ENCODE results near the gene MMP15. TPM values are rescaled to one million over a fixed set of nuclear protein-coding genes. Genes with fewer than 3 reads are reported as not detected.
A peak's percentile ranks its signal among the peaks of the same experiment; 100 is the strongest.

Gene MMP15
- total RNA-seq, 4 donors from 2014 or later = 2.9 to 6.5 (median 4.5) TPM

DNA sequence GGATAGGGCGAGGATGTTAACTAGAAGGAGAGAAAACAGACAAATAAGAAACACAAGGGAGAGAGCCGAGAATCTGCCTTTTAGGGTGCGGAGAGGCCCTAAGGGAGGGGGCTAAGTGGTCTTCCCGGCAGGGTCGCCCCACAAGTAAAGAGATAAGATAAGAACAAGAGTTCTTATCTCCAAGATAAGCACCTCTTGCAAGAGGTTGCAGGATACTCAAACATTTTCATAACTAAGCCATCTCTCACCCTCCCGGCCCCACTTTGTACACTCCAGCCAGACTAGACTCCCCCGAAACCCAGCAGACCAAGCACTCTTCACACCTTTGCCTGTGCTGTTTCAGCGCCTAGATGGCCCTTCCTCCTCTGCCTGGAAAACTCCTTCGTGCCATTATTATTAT is 39.4 kb upstream of the MMP15 start:
- DNase-seq = no peak
- intact Hi-C loops (cut with DNase I) = no loop called here
- Histone ChIP-seq H3K4me1 (peaks cover 16 to 38% (median 24%) of the 10 kb centered on the region in 3 donors), H3K4me3 (peak overlapping the region in 1 of 4 donors; percentile 79), H3K27me3 (peaks cover 0 to 4% (median 0%) of the 10 kb centered on the region in 4 donors), H3K9me3 (no peaks in the 10 kb centered on the region), H3K27ac (no peak overlapping the region), H3K36me3 (no peaks in the 10 kb centered on the region)
- TF ChIP-seq POLR2A (IDR thresholded peaks at IDR 0.05) = no peak
- TF ChIP-seq, protein P1, sequence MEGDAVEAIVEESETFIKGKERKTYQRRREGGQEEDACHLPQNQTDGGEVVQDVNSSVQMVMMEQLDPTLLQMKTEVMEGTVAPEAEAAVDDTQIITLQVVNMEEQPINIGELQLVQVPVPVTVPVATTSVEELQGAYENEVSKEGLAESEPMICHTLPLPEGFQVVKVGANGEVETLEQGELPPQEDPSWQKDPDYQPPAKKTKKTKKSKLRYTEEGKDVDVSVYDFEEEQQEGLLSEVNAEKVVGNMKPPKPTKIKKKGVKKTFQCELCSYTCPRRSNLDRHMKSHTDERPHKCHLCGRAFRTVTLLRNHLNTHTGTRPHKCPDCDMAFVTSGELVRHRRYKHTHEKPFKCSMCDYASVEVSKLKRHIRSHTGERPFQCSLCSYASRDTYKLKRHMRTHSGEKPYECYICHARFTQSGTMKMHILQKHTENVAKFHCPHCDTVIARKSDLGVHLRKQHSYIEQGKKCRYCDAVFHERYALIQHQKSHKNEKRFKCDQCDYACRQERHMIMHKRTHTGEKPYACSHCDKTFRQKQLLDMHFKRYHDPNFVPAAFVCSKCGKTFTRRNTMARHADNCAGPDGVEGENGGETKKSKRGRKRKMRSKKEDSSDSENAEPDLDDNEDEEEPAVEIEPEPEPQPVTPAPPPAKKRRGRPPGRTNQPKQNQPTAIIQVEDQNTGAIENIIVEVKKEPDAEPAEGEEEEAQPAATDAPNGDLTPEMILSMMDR (IDR thresholded peaks at IDR 0.05) = no peak
- 74 to 79% methylated on average over 9 of the region's 9 CpGs for WGBS, 2 donors

DNA sequence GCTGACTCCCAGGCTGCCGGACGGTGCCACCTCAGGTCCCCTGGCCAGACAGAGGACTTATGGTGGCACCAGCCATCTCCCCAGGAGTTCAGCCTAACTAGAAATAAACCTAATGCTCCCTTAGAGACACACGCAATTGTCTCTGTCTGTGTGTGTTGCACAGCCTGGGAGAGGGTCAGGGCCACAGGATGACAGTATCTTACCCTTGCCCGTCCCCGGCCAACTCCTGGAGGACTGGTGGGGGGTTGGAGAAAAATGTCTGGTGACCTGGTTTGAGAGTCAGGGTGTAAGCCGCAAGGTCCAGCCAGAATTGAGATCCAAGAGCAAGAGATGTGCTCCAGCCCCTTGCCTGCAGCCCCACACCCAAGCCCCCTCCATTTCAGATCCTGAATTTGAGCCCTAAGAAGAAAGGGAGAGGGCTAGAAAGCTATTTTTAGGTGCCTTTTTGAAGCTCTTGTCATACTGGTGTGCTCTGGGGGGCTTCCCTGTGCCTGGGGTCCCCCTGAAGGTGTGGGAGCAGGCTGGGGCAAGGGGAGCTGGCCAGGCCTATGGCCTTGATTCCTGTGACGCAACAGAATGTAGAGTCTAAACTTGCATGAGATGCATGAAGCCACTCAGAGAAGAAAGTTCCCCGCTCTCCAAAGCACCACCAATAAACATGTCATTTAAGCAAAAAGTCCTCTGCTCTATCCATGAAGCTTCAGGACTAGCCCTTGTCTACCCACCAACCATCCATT is 37.9 kb upstream of the MMP15 start:
- DNase-seq = no peak
- TF ChIP-seq, protein P1 (IDR thresholded peaks at IDR 0.05) = no peak
- TF ChIP-seq POLR2A (IDR thresholded peaks at IDR 0.05) = no peak

DNA sequence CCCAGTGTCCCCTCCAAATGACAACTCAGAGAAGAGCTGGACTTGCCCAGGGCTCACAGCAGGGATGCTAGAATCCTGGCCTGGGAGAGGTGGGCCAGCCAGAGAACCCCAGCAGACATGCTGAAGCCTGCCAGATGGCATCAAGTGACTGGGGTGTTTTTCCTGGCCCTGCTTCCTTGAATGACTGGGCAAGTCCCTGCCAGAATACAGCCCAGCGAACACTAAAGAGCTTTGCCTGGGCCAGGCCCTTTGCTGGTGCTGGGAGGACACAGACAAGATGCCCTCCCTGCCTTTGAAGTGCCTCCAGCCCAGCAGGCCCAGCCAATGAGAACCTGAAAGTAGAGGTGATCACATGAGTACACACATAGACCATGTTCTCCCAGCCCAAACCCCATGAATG is 36.6 kb upstream of the MMP15 start:
- H3K27ac ChIP-seq = peak overlapping the region in 3 of 4 donors; percentile 21 to 46 (median 42)
- no peak for DNase-seq
- intact Hi-C loops (cut with DNase I) = no loop called here

More for the DNA sequence above, 37.9 kb upstream of the MMP15 start:
- intact Hi-C loops (cut with DNase I) = no loop called here
- H3K36me3 ChIP-seq = no peaks in the 10 kb centered on the region
- peaks cover 0 to 4% (median 0%) of the 10 kb centered on the region in 4 donors for H3K27me3 ChIP-seq
- 92 to 98% methylated on average over 6 of the region's 8 CpGs for WGBS, 2 donors
- H3K4me1 ChIP-seq = peaks cover 16 to 42% (median 24%) of the 10 kb centered on the region in 3 donors
- no peaks in the 10 kb centered on the region for H3K9me3 ChIP-seq
- no peak overlapping the region for H3K27ac ChIP-seq
- no peak overlapping the region for H3K4me3 ChIP-seq

DNA sequence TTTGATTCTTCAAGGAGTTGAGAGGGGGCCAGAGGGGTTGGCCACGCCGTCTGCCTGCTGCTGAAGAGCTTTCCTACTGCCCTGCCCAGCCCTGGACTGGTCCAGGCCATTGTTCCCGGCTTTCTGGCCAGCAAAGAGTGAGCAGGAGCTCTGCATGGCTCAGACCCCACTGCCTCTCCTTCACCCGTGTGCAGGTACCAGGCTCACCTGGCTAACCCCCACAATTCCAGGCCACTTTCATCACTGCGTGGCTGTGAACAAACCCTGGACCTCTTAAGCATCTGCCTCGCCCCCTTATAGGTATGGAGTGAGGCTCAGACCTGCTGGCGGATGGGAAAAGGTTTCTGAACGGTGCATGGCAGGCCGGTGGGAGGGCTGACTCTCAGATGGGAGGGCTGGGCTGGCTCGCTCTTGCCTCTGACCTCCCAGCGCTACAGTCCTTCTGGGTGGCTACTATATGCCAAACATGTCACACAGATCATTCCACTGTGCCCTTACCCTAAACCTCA is 33.9 kb upstream of the MMP15 start:
- DNase-seq = no peak

More for the DNA sequence above, 36.6 kb upstream of the MMP15 start:
- peaks cover 0 to 6% (median 0%) of the 10 kb centered on the region in 3 donors for H3K36me3 ChIP-seq
- TF ChIP-seq, protein P1 (IDR thresholded peaks at IDR 0.05) = no peak
- TF ChIP-seq POLR2A (IDR thresholded peaks at IDR 0.05) = no peak
- H3K9me3 ChIP-seq = no peaks in the 10 kb centered on the region
- H3K27me3 ChIP-seq = peaks cover 0 to 4% (median 0%) of the 10 kb centered on the region in 4 donors
- H3K4me1 ChIP-seq = peaks cover 16 to 55% (median 32%) of the 10 kb centered on the region in 3 donors
- no peak overlapping the region for H3K4me3 ChIP-seq
- WGBS, 2 donors = 13% methylated on average over 1 of the region's 1 CpG; no CpG with 5 or more reads in 1 of the 2 donors

More for the DNA sequence above, 33.9 kb upstream of the MMP15 start:
- H3K27ac ChIP-seq = no peak overlapping the region
- intact Hi-C loops (cut with DNase I) = no loop called here
- no peaks in the 10 kb centered on the region for H3K9me3 ChIP-seq
- H3K36me3 ChIP-seq = peaks cover 5 to 24% (median 6%) of the 10 kb centered on the region in 3 donors
- H3K4me3 ChIP-seq = no peak overlapping the region
- no peak for TF ChIP-seq POLR2A (IDR thresholded peaks at IDR 0.05)
- TF ChIP-seq, protein P1 (IDR thresholded peaks at IDR 0.05) = no peak
- H3K4me1 ChIP-seq = peaks cover 4 to 51% (median 16%) of the 10 kb centered on the region in 3 donors
- H3K27me3 ChIP-seq = no peaks in the 10 kb centered on the region
- WGBS, 2 donors = 94 to 95% methylated on average over 8 to 9 of the region's 11 CpGs
